Skin epidermis (tissue), 12 donors: Measurements from ENCODE around the gene CCL19.
A peak's percentile ranks its signal among the peaks of the same experiment; 100 is the strongest.

Experiments
- H3K27ac ChIP-seq, 21 experiments: fragments of 200-600 bp; sonication (generic) in 11 of 21; one replicate each; pipeline ENCODE4 v1.5.0; 2020; ENCODE audit warnings: mild to moderate bottlenecking in 3 of 21, inconsistent platforms in 2 of 21, moderate library complexity in 2 of 21
- H3K4me3 ChIP-seq, 7 experiments: fragments of 200-600 bp; sonication (generic) in 2 of 7; one replicate each; pipeline ENCODE4 v1.5.0; 2020; ENCODE audit warnings: inconsistent platforms in 2 of 7, mild to moderate bottlenecking in 2 of 7, moderate library complexity in 1 of 7

CCL19 gene

GRCh38 chr9:34701769-34702736 is 11.0 kb upstream of the CCL19 start:
- H3K27ac ChIP-seq, result peak overlapping the region; percentile 31 to 92 (median 82)
- H3K4me3 ChIP-seq, result peak overlapping the region; percentile 34 to 72 (median 57)

DNA sequence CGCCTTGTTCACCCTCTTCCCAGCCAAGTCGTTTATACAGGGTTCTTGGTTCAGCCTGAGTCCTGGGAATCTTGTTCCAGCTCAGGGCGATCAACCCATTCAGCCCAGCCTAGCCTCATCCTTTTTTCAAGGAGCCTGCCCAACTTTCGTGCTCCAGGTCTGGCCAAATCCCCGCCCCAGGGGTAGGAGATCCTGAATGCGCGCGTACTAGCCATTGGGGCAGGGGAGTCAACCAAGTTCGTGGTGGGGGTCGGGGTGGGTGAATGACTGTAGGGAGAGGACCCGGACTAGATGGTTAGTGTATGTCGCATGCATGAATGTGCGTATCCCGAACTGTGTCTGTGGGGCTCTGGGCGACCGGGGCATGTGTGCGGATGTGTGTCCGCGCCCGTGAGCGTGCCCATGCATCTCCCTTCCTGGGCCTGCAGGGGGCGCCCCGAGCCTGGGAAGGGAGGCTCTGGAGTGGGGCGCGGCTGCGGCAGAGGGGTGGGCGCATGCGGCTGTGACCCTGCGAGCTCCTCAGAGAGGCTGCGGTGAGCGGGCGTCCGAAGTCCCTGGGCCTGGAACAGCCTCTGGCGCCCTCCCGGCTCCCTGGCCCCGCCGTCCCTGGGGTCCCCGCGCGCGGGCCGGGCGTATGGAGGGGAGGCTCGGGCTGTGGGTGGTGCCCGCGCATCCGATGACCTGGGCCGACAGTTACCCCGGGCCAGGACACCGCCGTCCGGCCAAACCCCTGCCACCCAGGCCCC is 10.1 kb upstream of the CCL19 start:
- H3K4me3 ChIP-seq, result peak overlapping the region; percentile 34 to 72 (median 57)
- H3K27ac ChIP-seq, result peak overlapping the region; percentile 31 to 92 (median 82)

DNA sequence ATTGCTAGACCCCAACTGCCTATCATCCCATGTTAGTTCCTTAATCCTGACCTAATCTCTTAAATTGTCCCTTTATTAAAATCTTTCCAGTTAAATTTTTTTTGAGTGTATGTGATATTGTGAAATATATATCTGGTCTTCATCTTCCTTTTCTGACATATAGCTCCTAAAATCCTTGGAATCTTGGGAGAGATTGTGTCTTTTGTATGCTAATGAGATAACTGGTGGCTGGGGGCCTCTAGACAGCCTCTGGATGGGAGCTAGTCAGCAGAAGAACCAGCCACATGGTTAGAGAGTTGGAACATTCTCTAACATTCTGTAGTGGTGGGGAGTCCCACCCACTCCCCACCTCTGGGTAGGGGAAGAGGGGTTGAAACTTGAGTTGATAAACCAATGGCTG is 3.7 kb upstream of the CCL19 start:
- no peak overlapping the region for H3K27ac ChIP-seq

DNA sequence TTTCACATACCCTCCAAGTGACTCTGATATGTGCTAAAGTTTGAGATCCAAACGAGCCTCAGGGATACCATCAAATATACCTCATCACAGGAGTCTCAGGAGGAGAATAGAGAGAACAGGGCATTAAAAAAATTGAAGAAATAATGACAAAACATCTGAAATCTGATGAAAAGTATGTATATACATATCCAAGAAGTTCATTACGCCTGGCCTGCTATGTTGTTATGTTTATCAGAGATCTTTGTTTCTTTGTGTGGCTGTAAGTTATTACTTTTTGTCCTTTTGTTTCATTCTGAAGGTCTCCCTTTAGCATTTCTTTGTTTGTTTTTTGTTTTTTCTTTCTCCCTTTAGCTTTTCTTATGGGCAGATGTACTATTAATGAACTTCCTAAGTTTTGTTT is 2.5 kb upstream of the CCL19 start:
- no peak overlapping the region for H3K4me3 ChIP-seq
- no peak overlapping the region for H3K27ac ChIP-seq

More for the DNA sequence above, 3.7 kb upstream of the CCL19 start:
- H3K4me3 ChIP-seq, result no peak overlapping the region

DNA sequence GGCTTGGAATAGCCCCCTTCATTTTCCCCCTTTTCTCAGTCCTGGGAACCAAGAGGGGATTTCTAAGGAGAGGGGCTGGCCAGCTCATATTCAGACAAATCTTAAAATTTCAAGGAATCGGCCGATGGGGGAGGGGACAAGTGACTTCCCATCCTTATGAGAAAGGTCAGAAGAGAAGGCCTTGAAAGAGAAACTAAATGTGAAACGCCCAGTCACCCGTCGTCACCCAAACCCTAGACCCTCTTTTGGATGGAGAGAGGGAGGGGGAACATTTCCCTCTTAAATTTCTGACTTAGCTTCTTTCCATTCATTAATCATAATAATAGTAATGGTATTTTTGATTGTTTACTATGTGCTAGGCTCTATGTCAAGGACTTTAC is 850 bp upstream of the CCL19 start:
- Histone ChIP-seq H3K4me3 (no peak overlapping the region), H3K27ac (peak overlapping the region in 6 of 21 experiments; percentile 19 to 53 (median 36))

DNA sequence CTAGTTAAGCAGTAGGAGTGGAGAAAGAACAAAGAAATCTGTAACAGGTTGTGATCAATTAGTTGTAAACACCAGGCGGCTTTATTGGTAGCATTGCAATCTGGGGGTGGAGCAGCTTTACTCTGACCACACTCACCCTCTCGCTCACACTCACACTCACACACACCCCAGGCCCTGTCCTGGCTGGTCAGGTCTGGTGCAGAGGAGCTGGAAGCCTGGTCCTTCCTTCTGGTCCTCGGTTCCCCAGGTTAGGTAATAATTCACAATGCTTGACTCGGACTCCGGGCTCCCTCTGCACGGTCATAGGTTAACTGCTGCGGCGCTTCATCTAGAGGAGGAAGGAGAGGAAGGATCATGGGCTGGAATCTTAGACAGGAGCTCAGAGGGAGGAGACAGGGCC is 1.6 kb downstream of the CCL19 start:
- H3K27ac ChIP-seq, result peak overlapping the region in 5 of 21 experiments; percentile 4 to 57 (median 38)
- no peak overlapping the region for H3K4me3 ChIP-seq

DNA sequence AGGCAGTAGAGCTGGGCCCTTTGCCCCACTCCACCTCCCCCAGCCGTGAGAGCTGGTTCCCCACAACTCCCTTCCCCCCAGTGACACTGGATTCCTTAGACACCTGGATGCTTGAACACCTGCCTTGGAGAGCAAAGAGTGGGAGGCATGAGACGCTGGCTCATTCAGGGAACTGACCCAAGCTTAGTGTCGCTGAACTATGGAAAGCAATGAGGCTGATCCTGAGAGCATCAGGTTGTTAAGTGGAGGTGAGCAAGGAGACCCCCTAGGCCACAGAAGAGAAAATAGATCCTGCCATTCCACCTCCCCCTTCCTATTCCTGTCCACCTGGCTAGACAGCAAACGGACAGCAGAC is 2.0 kb downstream of the CCL19 start:
- Histone ChIP-seq H3K27ac (peak overlapping the region in 7 of 21 experiments; percentile 4 to 74 (median 36)), H3K4me3 (no peak overlapping the region)

- peak overlapping the region in 12 of 21 experiments; percentile 4 to 74 (median 34) for H3K27ac ChIP-seq
- no peak overlapping the region for H3K4me3 ChIP-seq
Observed at GRCh38 chr9:34688329-34689115, 2.6 kb downstream of the CCL19 start.

- Histone ChIP-seq H3K27ac (peak overlapping the region in 17 of 21 experiments; percentile 10 to 81 (median 47)), H3K4me3 (no peak overlapping the region)
Observed at GRCh38 chr9:34687276-34688030, 3.6 kb downstream of the CCL19 start.

- Histone ChIP-seq H3K4me3 (no peak overlapping the region), H3K27ac (peak overlapping the region in 16 of 21 experiments; percentile 10 to 81 (median 52))
Observed at GRCh38 chr9:34686732-34687131, 4.3 kb downstream of the CCL19 start.

DNA sequence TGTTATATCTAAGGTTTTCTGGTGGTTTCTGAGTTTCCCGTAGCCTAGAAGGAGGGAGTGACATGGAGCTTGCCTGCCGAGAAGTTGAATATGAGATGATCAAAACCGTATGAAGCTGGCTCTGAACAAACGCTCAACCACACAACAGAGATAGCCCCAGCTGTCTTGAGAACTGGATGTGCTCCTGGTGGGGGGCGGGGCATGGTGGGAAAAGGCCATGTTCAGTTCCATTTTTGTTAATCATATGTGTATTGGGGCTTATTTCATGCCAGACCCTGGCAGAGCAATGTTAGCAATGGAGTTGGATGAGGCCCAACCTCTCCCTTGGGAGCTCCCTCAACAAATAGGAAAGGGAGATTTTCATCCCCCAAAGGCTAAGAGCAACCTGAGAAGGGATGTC is 4.8 kb downstream of the CCL19 start:
- H3K4me3 ChIP-seq, result no peak overlapping the region
- H3K27ac ChIP-seq, result peak overlapping the region in 18 of 21 experiments; percentile 27 to 81 (median 68)

DNA sequence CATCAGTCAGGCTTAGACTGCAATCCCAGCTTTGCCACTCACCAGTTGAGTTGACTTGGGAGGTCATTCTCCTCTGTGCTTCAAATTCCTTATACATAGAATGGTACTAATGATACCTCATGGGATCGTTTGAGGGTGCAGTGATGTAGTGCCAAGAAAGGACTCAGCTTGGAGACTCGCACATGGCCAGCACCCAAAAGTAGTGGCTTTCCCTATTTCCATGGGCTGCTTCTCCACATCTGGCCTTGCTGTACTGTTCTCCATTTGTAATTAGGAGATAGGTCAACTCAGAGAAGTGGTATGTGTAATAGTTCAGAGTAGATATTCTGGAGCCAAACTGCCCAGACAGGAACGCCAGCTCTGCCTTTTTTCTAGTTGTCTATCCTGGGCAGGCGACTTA is 5.5 kb downstream of the CCL19 start:
- no peak overlapping the region for H3K4me3 ChIP-seq
- H3K27ac ChIP-seq, result peak overlapping the region in 18 of 21 experiments; percentile 5 to 81 (median 65)

DNA sequence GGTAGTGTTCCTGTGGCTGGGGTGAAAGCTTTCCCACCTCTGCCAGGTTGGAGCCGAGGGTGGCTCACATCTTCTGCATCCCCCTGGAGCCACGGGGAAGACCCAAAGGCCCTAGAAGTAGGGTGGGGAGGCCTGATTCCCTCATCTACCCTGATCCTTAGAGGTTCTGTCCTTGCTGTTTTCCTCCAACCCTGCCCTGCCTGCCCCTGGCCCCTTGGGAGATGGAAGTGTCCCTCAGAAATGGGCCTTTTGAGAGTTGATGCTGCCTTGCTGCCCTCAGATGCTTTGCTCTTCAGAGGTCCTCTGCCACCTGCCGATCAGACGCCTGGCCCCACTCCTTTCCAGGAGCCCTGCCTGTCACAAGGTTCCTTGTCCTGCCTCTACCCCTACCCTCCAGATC is 6.3 kb downstream of the CCL19 start:
- H3K4me3 ChIP-seq, result no peak overlapping the region
- peak overlapping the region in 16 of 21 experiments; percentile 18 to 81 (median 68) for H3K27ac ChIP-seq

GRCh38 chr9:34684145-34684544 is 6.9 kb downstream of the CCL19 start:
- Histone ChIP-seq H3K27ac (peak overlapping the region in 7 of 21 experiments; percentile 14 to 72 (median 62)), H3K4me3 (no peak overlapping the region)

GRCh38 chr9:34675869-34676268 is 15.2 kb downstream of the CCL19 start:
- no peak overlapping the region for H3K4me3 ChIP-seq
- peak overlapping the region in 14 of 21 experiments; percentile 1 to 69 (median 32) for H3K27ac ChIP-seq

DNA sequence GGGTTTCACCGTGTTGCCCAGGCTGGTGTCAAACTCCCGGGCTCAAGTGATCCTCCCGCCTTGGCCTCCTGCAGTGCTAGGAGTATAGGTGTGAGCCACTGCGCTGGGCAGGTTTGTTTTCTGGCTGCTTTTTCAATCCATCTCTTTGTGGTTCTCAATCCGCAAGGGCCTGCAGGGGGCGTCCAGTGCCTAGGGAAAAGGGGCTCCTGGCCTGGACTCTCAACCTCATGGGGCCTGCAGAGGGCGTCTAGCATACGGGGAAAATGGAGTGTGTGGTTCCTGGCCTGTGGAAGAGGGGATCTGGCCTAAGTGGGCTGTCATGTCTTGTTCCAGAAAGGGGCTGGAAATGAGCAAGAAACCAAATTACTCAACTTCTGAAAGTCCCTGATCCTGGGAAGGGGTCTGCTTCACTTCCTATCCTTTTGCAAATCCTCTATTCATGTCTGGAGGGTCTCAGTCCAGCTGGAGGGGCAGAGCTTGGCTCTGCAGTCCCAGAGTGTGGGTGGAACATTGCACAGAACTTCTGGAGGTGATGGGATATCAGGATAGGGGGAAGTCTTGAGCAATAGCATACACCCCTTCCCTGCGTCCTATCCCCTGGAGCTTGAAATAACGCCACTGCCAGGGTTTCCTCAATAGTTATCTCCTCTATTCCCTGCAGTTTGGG is 15.9 kb downstream of the CCL19 start:
- Histone ChIP-seq H3K4me3 (no peak overlapping the region), H3K27ac (peak overlapping the region in 14 of 21 experiments; percentile 7 to 69 (median 32))

GRCh38 chr9:34674440-34674839 is 16.6 kb downstream of the CCL19 start:
- Histone ChIP-seq H3K27ac (no peak overlapping the region), H3K4me3 (no peak overlapping the region)

DNA sequence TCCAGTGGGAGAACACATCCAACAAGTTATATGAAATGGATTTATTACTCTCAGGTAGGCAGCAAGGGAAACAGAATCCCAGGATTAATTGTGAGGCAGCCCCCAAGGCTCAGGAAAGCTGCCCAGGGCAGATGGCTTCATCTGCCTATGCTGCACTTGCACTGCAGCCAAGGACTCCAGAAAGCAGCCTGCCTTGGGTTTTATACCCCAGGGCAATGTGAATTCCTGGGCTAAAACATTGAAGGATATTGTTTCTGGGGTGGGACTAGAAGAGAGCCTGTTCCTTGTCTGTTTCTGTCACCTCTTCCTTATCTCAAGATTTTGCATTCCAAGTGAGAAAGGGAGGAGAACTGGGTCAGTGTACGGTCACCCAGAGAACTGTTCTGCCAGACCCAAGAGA is 19.8 kb downstream of the CCL19 start:
- Histone ChIP-seq H3K27ac (no peak overlapping the region), H3K4me3 (no peak overlapping the region)
